T-cell (primary cell): Measurements from ENCODE around the gene RADX. TPM values are rescaled to one million over a fixed set of nuclear protein-coding genes. Genes with fewer than 3 reads are reported as not detected.

Source experiments
- ATAC-seq, 4 experiments: fragments of 200-7000 bp in 3 of 4; fragments of 150-1000 bp in 1 of 4; cut with Tn5 transposase; replicated peaks in 1 of 4; 1 replicate in 3 of 4; 2 replicates in 1 of 4; pipeline ENCODE4 v1.10.0; 2021; ENCODE audit warnings: moderate library complexity in 3 of 4, mild to moderate bottlenecking in 2 of 4, moderate number of reproducible peaks in 1 of 4
- CTCF ChIA-PET, 2 donors: fragments of 300-600 bp; sonication (Branson Sonifier 250); formaldehyde crosslinking; loops; one replicate each; lab custom pipeline; 2022; ENCODE audit warnings: antibody characterized with exemption in 2 of 2; lab: Charles Lee
- POLR2A ChIA-PET, 2 donors: fragments of 300-600 bp; sonication (Branson Sonifier 250); formaldehyde crosslinking; loops; one replicate each; lab custom pipeline; 2022; ENCODE audit warnings: antibody characterized with exemption in 2 of 2; lab: Charles Lee
- DNase-seq, 35 experiments: peaks; one replicate each; pipeline versions ENCODE4 v3.0.0 to v3.0.0-alpha.2; 2013 to 2023
- H3K27ac ChIP-seq: one replicate; pipeline ENCODE4 v1.5.1; 2013; ENCODE audit warnings: low read length
- H3K27me3 ChIP-seq, 2 experiments: replicated peaks in 1 of 2; 1 replicate in 1 of 2; 2 replicates in 1 of 2; pipeline versions ENCODE4 v1.6.1 to v1.7.0; 2013; ENCODE audit warnings: low read length in 1 of 2, mixed read lengths in 1 of 2; ENCODE audit not compliant: control insufficient read depth in 2 of 2, insufficient read depth in 2 of 2; ENCODE audit errors: extremely low read depth in 1 of 2
- H3K36me3 ChIP-seq, 2 donors: 1 replicate in 1 of 2; 2 replicates in 1 of 2; pipeline versions ENCODE4 v1.6.1 to v1.7.0; 2013; ENCODE audit warnings: low read length in 1 of 2; ENCODE audit not compliant: control insufficient read depth in 2 of 2, insufficient read depth in 1 of 2; ENCODE audit errors: extremely low read depth in 1 of 2
- H3K4me1 ChIP-seq, 2 experiments: 1 replicate in 1 of 2; 2 replicates in 1 of 2; pipeline versions ENCODE4 v1.6.1 to v1.7.0; 2013; ENCODE audit warnings: low read length in 2 of 2, mixed read lengths in 1 of 2; ENCODE audit not compliant: insufficient read depth in 2 of 2, control insufficient read depth in 1 of 2; ENCODE audit errors: extremely low read depth in 1 of 2
- H3K4me3 ChIP-seq, 2 donors: 1 replicate in 1 of 2; 2 replicates in 1 of 2; pipeline versions ENCODE4 v1.5.1 to v1.7.0; 2013; ENCODE audit warnings: mild to moderate bottlenecking in 2 of 2, low read length in 1 of 2, moderate library complexity in 1 of 2; ENCODE audit not compliant: control insufficient read depth in 1 of 2; ENCODE audit errors: extremely low read depth in 1 of 2
- H3K9me3 ChIP-seq: 2 replicates; pipeline ENCODE4 v1.7.0; 2013
- H3K27ac Mint-ChIP-seq, 2 donors: one replicate each; pipeline ENCODE4 v1.8.0; 2020 to 2021; ENCODE audit warnings: mild to moderate bottlenecking in 2 of 2, mixed read lengths in 2 of 2
- H3K27me3 Mint-ChIP-seq, 2 donors: one replicate each; pipeline ENCODE4 v1.8.0; 2021 to 2022; ENCODE audit warnings: mixed read lengths in 2 of 2
- H3K36me3 Mint-ChIP-seq: one replicate; pipeline ENCODE4 v1.8.0; 2021; ENCODE audit warnings: mixed read lengths
- H3K4me1 Mint-ChIP-seq, 3 donors: one replicate each; pipeline ENCODE4 v1.8.0; 2020 to 2022; ENCODE audit warnings: mixed read lengths in 3 of 3, mild to moderate bottlenecking in 1 of 3
- H3K4me3 Mint-ChIP-seq, 3 donors: one replicate each; pipeline ENCODE4 v1.8.0; 2020 to 2022; ENCODE audit warnings: mild to moderate bottlenecking in 3 of 3, mixed read lengths in 3 of 3, moderate library complexity in 3 of 3
- H3K9me3 Mint-ChIP-seq, 3 donors: one replicate each; pipeline ENCODE4 v1.8.0; 2020 to 2022; ENCODE audit warnings: mixed read lengths in 3 of 3
- WGBS: methylation state at CpG from one replicate; pipeline ENCODE4 v1.1.5; 2013; ENCODE audit warnings: missing lambda C conversion rate; ENCODE audit not compliant: insufficient coverage; 5-methylcytosine and 5-hydroxymethylcytosine counted together
- total RNA-seq, 35 experiments: library from RNA in 6 of 35; stranded (reverse) in 6 of 35; fragments of 120-200 nt in 1 of 35; gene quantifications; one replicate each; pipeline versions ENCODE4 v1.2.1 to v1.2.4 and lab custom pipeline; 2013 to 2026

The RADX gene
- total RNA-seq, 5 donors from 2014 or later (not counting 1 experiment from before 2014, with no cell fraction given): 6.9 to 15.5 (median 9.9) TPM

- no peak overlapping the region for H3K27ac Mint-ChIP-seq
- ChIA-PET CTCF (no interaction called here), POLR2A (no interaction called here)
- H3K4me1 Mint-ChIP-seq: peaks cover 0 to 12% (median 4%) of the 10 kb centered on the region in 3 donors
- Histone ChIP-seq H3K4me1 (peaks cover 0 to 3% of the 10 kb centered on the region in 2 experiments), H3K4me3 (no peak overlapping the region), H3K9me3 (no peaks in the 10 kb centered on the region), H3K27me3 (peaks cover 0 to 12% of the 10 kb centered on the region in 2 experiments), H3K36me3 (no peaks in the 10 kb centered on the region), H3K27ac (no peak overlapping the region)
- H3K9me3 Mint-ChIP-seq: no peaks in the 10 kb centered on the region
- DNase-seq (no peak), ATAC-seq (no peak)
- peaks cover 31 to 50% of the 10 kb centered on the region in 2 donors for H3K27me3 Mint-ChIP-seq
- no peak overlapping the region for H3K4me3 Mint-ChIP-seq
- WGBS: no CpG with 5 or more reads among the region's 2 CpGs
- H3K36me3 Mint-ChIP-seq: no peaks in the 10 kb centered on the region
These were observed 116.6 kb downstream of the RADX start for GRCh38 chrX:106728337-106728736.

Other genes with a start within 250 kb of the RADX start
- under 1 TPM in 3 of 5 donors, not detected in 2; 0.12 to 0.16 (median 0.13) TPM for gene RNF128, start 114.7 kb downstream of the RADX start, total RNA-seq
- 1 to 10 TPM in 2 of 5 donors, under 1 TPM in 3; 0.35 to 1.9 (median 0.95) TPM for gene TBC1D8B, start 190.7 kb downstream of the RADX start, total RNA-seq